Prostate gland (tissue), 2 donors: ENCODE results near the gene SLC35E3. TPM values are rescaled to one million over a fixed set of nuclear protein-coding genes. Genes with fewer than 3 reads are reported as not detected.

Experiments
- DNase-seq: peaks from one replicate; pipeline ENCODE4 v3.0.0-alpha.2; 2019; ENCODE audit warnings: low spot score
- H3K27ac ChIP-seq, 2 donors: fragments of 200-600 bp; sonication (generic); 2 replicates each; pipeline ENCODE4 v1.5.1; 2017 to 2019
- H3K27me3 ChIP-seq: fragments of 200-600 bp; sonication (generic); replicated peaks from 2 replicates; pipeline ENCODE4 v1.5.1; 2019; ENCODE audit not compliant: insufficient read depth
- H3K36me3 ChIP-seq, 2 donors: fragments of 200-600 bp; sonication (generic); 1 replicate in 1 of 2; 2 replicates in 1 of 2; pipeline versions ENCODE4 v1.5.1 to v1.8.1; 2017 to 2019
- H3K4me1 ChIP-seq: fragments of 200-600 bp; sonication (generic); replicated peaks from 2 replicates; pipeline ENCODE4 v1.5.1; 2019
- H3K4me3 ChIP-seq, 2 donors: fragments of 200-600 bp; sonication (generic); 2 replicates each; pipeline ENCODE4 v1.5.1; 2017 to 2019
- H3K9me3 ChIP-seq: fragments of 200-600 bp; sonication (generic); 2 replicates; pipeline ENCODE4 v1.5.1; 2017
- CTCF ChIP-seq, 4 experiments: fragments of 200-600 bp in 2 of 4; fragments of 450-650 bp in 2 of 4; sonication (generic) in 2 of 4; IDR thresholded peaks; 1 replicate in 3 of 4; 2 replicates in 1 of 4; pipeline ENCODE4 v1.5.1; 2016 to 2019; ENCODE audit warnings: antibody characterized with exemption in 4 of 4, mild to moderate bottlenecking in 2 of 4, moderate library complexity in 2 of 4
- POLR2A ChIP-seq: fragments of 450-650 bp; IDR thresholded peaks from one replicate; pipeline ENCODE4 v1.6.1; 2016; ENCODE audit warnings: antibody characterized with exemption, mild to moderate bottlenecking
- POLR2AphosphoS5 ChIP-seq: sonication (generic); formaldehyde crosslinking; IDR thresholded peaks from one replicate; pipeline ENCODE4 v1.6.1; 2017; ENCODE audit warnings: antibody characterized with exemption
- WGBS: methylation state at CpG from one replicate; pipeline ENCODE4 v1.1.5; 2018; 5-methylcytosine and 5-hydroxymethylcytosine counted together
- intact Hi-C: fragments of 100-400 bp; cut with DNase I; formaldehyde crosslinking; loops from one replicate; pipeline ENCODE4 v1.14.2; 2022
- total RNA-seq, 2 donors: library from RNA; depleted of rRNA; stranded (reverse); fragments of >200 nt; gene quantifications; one replicate each; pipeline ENCODE4 v1.1.0, GENCODE V29; 2016

The SLC35E3 gene
- total RNA-seq, 2 donors from 2014 or later, result 8.9 to 10.3 TPM

- no peaks in the 10 kb centered on the region for H3K36me3 ChIP-seq
- WGBS, result 50% methylated on average over 4 of the region's 4 CpGs
- H3K4me1 ChIP-seq, result peaks cover 4% of the 10 kb centered on the region
- no peak for TF ChIP-seq POLR2AphosphoS5
- no peak for TF ChIP-seq POLR2A
- no peak for TF ChIP-seq CTCF (IDR thresholded peaks at IDR 0.05)
- no peak overlapping the region for H3K4me3 ChIP-seq
- intact Hi-C loops, result no loop called here
- no peaks in the 10 kb centered on the region for H3K9me3 ChIP-seq
- H3K27ac ChIP-seq, result no peak overlapping the region
- DNase-seq, result no peak
- no peaks in the 10 kb centered on the region for H3K27me3 ChIP-seq
Measured at GRCh38 chr12:68750506-68750905, 4.5 kb downstream of the SLC35E3 start.

GRCh38 chr12:68755536-68756243 is 9.7 kb downstream of the SLC35E3 start:
- no peaks in the 10 kb centered on the region for H3K36me3 ChIP-seq
- WGBS, result 66% methylated on average over 4 of the region's 4 CpGs
- no peaks in the 10 kb centered on the region for H3K4me1 ChIP-seq
- no peaks in the 10 kb centered on the region for H3K27me3 ChIP-seq
- TF ChIP-seq POLR2AphosphoS5, result no peak
- no peak for TF ChIP-seq CTCF (IDR thresholded peaks at IDR 0.05)
- TF ChIP-seq POLR2A, result no peak
- H3K4me3 ChIP-seq, result no peak overlapping the region
- H3K9me3 ChIP-seq, result no peaks in the 10 kb centered on the region
- no peak for DNase-seq
- H3K27ac ChIP-seq, result no peak overlapping the region
- intact Hi-C loops, result no loop called here

- Histone ChIP-seq H3K4me1 (no peaks in the 10 kb centered on the region), H3K4me3 (no peak overlapping the region), H3K36me3 (no peaks in the 10 kb centered on the region), H3K27me3 (no peaks in the 10 kb centered on the region), H3K27ac (no peak overlapping the region), H3K9me3 (no peaks in the 10 kb centered on the region)
- 95% methylated on average over 5 of the region's 5 CpGs for WGBS
- TF ChIP-seq CTCF (IDR thresholded peaks at IDR 0.05) (no peak), POLR2A (no peak), POLR2AphosphoS5 (no peak)
- intact Hi-C loops, result no loop called here
- no peak for DNase-seq
Measured at GRCh38 chr12:68759852-68760251, 13.9 kb downstream of the SLC35E3 start.

GRCh38 chr12:68760806-68761441 is 14.9 kb downstream of the SLC35E3 start:
- 96% methylated on average over 7 of the region's 7 CpGs for WGBS
- no peak for TF ChIP-seq POLR2A
- no peak for TF ChIP-seq POLR2AphosphoS5
- TF ChIP-seq CTCF (IDR thresholded peaks at IDR 0.05), result no peak
- H3K4me1 ChIP-seq, result no peaks in the 10 kb centered on the region
- no peaks in the 10 kb centered on the region for H3K36me3 ChIP-seq
- no peak for DNase-seq
- no peaks in the 10 kb centered on the region for H3K9me3 ChIP-seq
- intact Hi-C loops, result no loop called here
- H3K27ac ChIP-seq, result no peak overlapping the region
- H3K27me3 ChIP-seq, result no peaks in the 10 kb centered on the region
- no peak overlapping the region for H3K4me3 ChIP-seq

- no peak for DNase-seq
- TF ChIP-seq POLR2A (no peak), POLR2AphosphoS5 (no peak), CTCF (IDR thresholded peaks at IDR 0.05) (no peak)
- Histone ChIP-seq H3K9me3 (no peaks in the 10 kb centered on the region), H3K36me3 (no peaks in the 10 kb centered on the region), H3K4me1 (no peaks in the 10 kb centered on the region), H3K4me3 (no peak overlapping the region), H3K27me3 (no peaks in the 10 kb centered on the region), H3K27ac (no peak overlapping the region)
- WGBS, result 97% methylated on average over 3 of the region's 3 CpGs
- intact Hi-C loops, result no loop called here
Measured at GRCh38 chr12:68761442-68761812, 15.5 kb downstream of the SLC35E3 start.
